Measurements from ENCODE around the gene FAM161A.
"Not testable (repeated sequence)": the region's sequence is repeated elsewhere in the genome, so short reads cannot be mapped to it uniquely, and the experiment has no call there.

The FAM161A gene

GRCh38 chr2:61807036-61807757, 46.7 kb downstream of the FAM161A start:
- Mint-ChIP-seq H3K36me3 (no peaks in the 10 kb centered on the region), H3K4me3 (no peak overlapping the region), H3K27ac (no peak overlapping the region), H3K9me3 (no peaks in the 10 kb centered on the region), H3K4me1 (no peaks in the 10 kb centered on the region), H3K27me3 (peaks cover 2% of the 10 kb centered on the region)

GRCh38 chr2:61802548-61802947, 51.3 kb downstream of the FAM161A start:
- Mint-ChIP-seq H3K27ac (no peak overlapping the region), H3K4me3 (no peak overlapping the region), H3K4me1 (no peaks in the 10 kb centered on the region), H3K27me3 (peaks cover 2% of the 10 kb centered on the region), H3K9me3 (no peaks in the 10 kb centered on the region), H3K36me3 (no peaks in the 10 kb centered on the region)

GRCh38 chr2:61799099-61799498, 54.8 kb downstream of the FAM161A start:
- Mint-ChIP-seq H3K36me3 (no peaks in the 10 kb centered on the region), H3K4me1 (peaks cover under 1% of the 10 kb centered on the region), H3K4me3 (no peak overlapping the region), H3K27me3 (peaks cover 2% of the 10 kb centered on the region), H3K9me3 (no peaks in the 10 kb centered on the region), H3K27ac (no peak overlapping the region)

- H3K4me1 Mint-ChIP-seq, H3K27ac Mint-ChIP-seq, H3K27me3 Mint-ChIP-seq, H3K36me3 Mint-ChIP-seq, H3K9me3 Mint-ChIP-seq, H3K4me3 Mint-ChIP-seq: not testable (repeated sequence)
Observed at GRCh38 chr2:61797446-61797845, 56.4 kb downstream of the FAM161A start.

- no peaks in the 10 kb centered on the region for H3K36me3 Mint-ChIP-seq
- H3K27me3 Mint-ChIP-seq = peaks cover 3% of the 10 kb centered on the region
- H3K27ac Mint-ChIP-seq = no peak overlapping the region
- no peak overlapping the region for H3K4me3 Mint-ChIP-seq
- no peaks in the 10 kb centered on the region for H3K9me3 Mint-ChIP-seq
- H3K4me1 Mint-ChIP-seq = peaks cover 8% of the 10 kb centered on the region
Observed at GRCh38 chr2:61795408-61795807, 58.5 kb downstream of the FAM161A start.

- H3K4me3 Mint-ChIP-seq = peak overlapping the region; percentile 72
- no peaks in the 10 kb centered on the region for H3K36me3 Mint-ChIP-seq
- peaks cover 8% of the 10 kb centered on the region for H3K4me1 Mint-ChIP-seq
- no peak overlapping the region for H3K27ac Mint-ChIP-seq
- H3K9me3 Mint-ChIP-seq = no peaks in the 10 kb centered on the region
- H3K27me3 Mint-ChIP-seq = peaks cover 3% of the 10 kb centered on the region
Observed at GRCh38 chr2:61793389-61793836, 60.4 kb downstream of the FAM161A start.

GRCh38 chr2:61792355-61792890, 61.4 kb downstream of the FAM161A start:
- Mint-ChIP-seq H3K9me3 (no peaks in the 10 kb centered on the region), H3K27ac (no peak overlapping the region), H3K27me3 (peaks cover 3% of the 10 kb centered on the region), H3K36me3 (no peaks in the 10 kb centered on the region), H3K4me3 (no peak overlapping the region), H3K4me1 (peaks cover 8% of the 10 kb centered on the region)

- H3K27me3 Mint-ChIP-seq = peaks cover 3% of the 10 kb centered on the region
- no peak overlapping the region for H3K27ac Mint-ChIP-seq
- H3K9me3 Mint-ChIP-seq = no peaks in the 10 kb centered on the region
- H3K36me3 Mint-ChIP-seq = no peaks in the 10 kb centered on the region
- H3K4me3 Mint-ChIP-seq = no peak overlapping the region
- peaks cover 8% of the 10 kb centered on the region for H3K4me1 Mint-ChIP-seq
Observed at GRCh38 chr2:61789807-61790602, 63.9 kb downstream of the FAM161A start.

- H3K27me3 Mint-ChIP-seq = no peaks in the 10 kb centered on the region
Observed at GRCh38 chr2:61787941-61788563, 65.8 kb downstream of the FAM161A start.

GRCh38 chr2:61786876-61787275, 67.0 kb downstream of the FAM161A start:
- Mint-ChIP-seq H3K27me3 (no peaks in the 10 kb centered on the region), H3K9me3 (no peaks in the 10 kb centered on the region), H3K4me1 (no peaks in the 10 kb centered on the region), H3K27ac (no peak overlapping the region), H3K4me3 (no peak overlapping the region), H3K36me3 (no peaks in the 10 kb centered on the region)

More at GRCh38 chr2:61787941-61788563, 65.8 kb downstream of the FAM161A start:
- H3K9me3 Mint-ChIP-seq = no peaks in the 10 kb centered on the region
- no peak overlapping the region for H3K4me3 Mint-ChIP-seq
- H3K27ac Mint-ChIP-seq = no peak overlapping the region
- H3K4me1 Mint-ChIP-seq = no peaks in the 10 kb centered on the region
- H3K36me3 Mint-ChIP-seq = no peaks in the 10 kb centered on the region

GRCh38 chr2:61785583-61785982, 68.3 kb downstream of the FAM161A start:
- Mint-ChIP-seq H3K9me3 (peaks cover 5% of the 10 kb centered on the region), H3K4me1 (no peaks in the 10 kb centered on the region), H3K27me3 (peaks cover 3% of the 10 kb centered on the region), H3K36me3 (no peaks in the 10 kb centered on the region), H3K4me3 (no peak overlapping the region), H3K27ac (no peak overlapping the region)

- Mint-ChIP-seq H3K27ac (no peak overlapping the region), H3K27me3 (peaks cover 5% of the 10 kb centered on the region), H3K4me1 (no peaks in the 10 kb centered on the region), H3K36me3 (no peaks in the 10 kb centered on the region), H3K9me3 (peaks cover 8% of the 10 kb centered on the region), H3K4me3 (no peak overlapping the region)
Observed at GRCh38 chr2:61784643-61785042, 69.2 kb downstream of the FAM161A start.

- no peaks in the 10 kb centered on the region for H3K4me1 Mint-ChIP-seq
- H3K36me3 Mint-ChIP-seq = peaks cover 2% of the 10 kb centered on the region
- no peak overlapping the region for H3K4me3 Mint-ChIP-seq
- peaks cover 7% of the 10 kb centered on the region for H3K9me3 Mint-ChIP-seq
- no peak overlapping the region for H3K27ac Mint-ChIP-seq
- H3K27me3 Mint-ChIP-seq = peaks cover 12% of the 10 kb centered on the region
Observed at GRCh38 chr2:61775956-61776570, 77.8 kb downstream of the FAM161A start.
